ENCODE measurements around the gene ABCA2. TPM values are rescaled to one million over a fixed set of nuclear protein-coding genes. Genes with fewer than 3 reads are reported as not detected.

The ABCA2 gene
- total and polyA plus RNA-seq, 3 donors from 2014 or later, result 33.6 to 65.5 (median 56.0) TPM

- 10 to 23% methylated on average over 5 to 32 of the region's 33 CpGs for WGBS, 2 donors
- Histone ChIP-seq H3K4me3 (peak overlapping the region; percentile 6 to 12), H3K27ac (peak overlapping the region in 1 of 2 donors; percentile 36), H3K9me3 (no peaks in the 10 kb centered on the region), H3K36me3 (ENCODE audit: low read depth, missing control alignments) (no peaks in the 10 kb centered on the region), H3K27me3 (no peaks in the 10 kb centered on the region), H3K4me1 (peaks cover 27% of the 10 kb centered on the region)
- TF ChIP-seq CTCF (IDR thresholded peaks at IDR 0.05) (no peak), POLR2A (IDR thresholded peaks at IDR 0.05) (no peak)
- intact Hi-C loops (cut with DNase I; ENCODE audit: low total_unique reads), result no loop called here
- DNase-seq, result no peak
Observed at GRCh38 chr9:136985853-136986252, 42.2 kb downstream of the ABCA2 start.

- intact Hi-C loops (cut with DNase I; ENCODE audit: low total_unique reads), result no loop called here
- TF ChIP-seq CTCF (IDR thresholded peaks at IDR 0.05), result no peak
- no peak for TF ChIP-seq POLR2A (IDR thresholded peaks at IDR 0.05)
- WGBS, 2 donors, result 0 to 7% methylated on average over 11 to 41 of the region's 48 CpGs
- Histone ChIP-seq H3K4me3 (peak overlapping the region; percentile 6 to 12), H3K27me3 (no peaks in the 10 kb centered on the region), H3K9me3 (no peaks in the 10 kb centered on the region), H3K27ac (peak overlapping the region in 1 of 2 donors; percentile 36), H3K36me3 (ENCODE audit: low read depth, missing control alignments) (no peaks in the 10 kb centered on the region), H3K4me1 (peaks cover 33% of the 10 kb centered on the region)
- DNase-seq, result no peak
Observed at GRCh38 chr9:136985027-136985602, 42.9 kb downstream of the ABCA2 start.

GRCh38 chr9:136984464-136985026 is 43.5 kb downstream of the ABCA2 start:
- intact Hi-C loops (cut with DNase I; ENCODE audit: low total_unique reads), result no loop called here
- TF ChIP-seq CTCF (IDR thresholded peaks at IDR 0.05) (no peak), POLR2A (IDR thresholded peaks at IDR 0.05) (no peak)
- no peak for DNase-seq
- no peaks in the 10 kb centered on the region for H3K9me3 ChIP-seq
- no peaks in the 10 kb centered on the region for H3K36me3 ChIP-seq (ENCODE audit: low read depth, missing control alignments)
- H3K27me3 ChIP-seq, result no peaks in the 10 kb centered on the region
- H3K27ac ChIP-seq, result peak overlapping the region in 1 of 2 donors; percentile 36
- peak overlapping the region in 1 of 2 donors; percentile 12 for H3K4me3 ChIP-seq
- H3K4me1 ChIP-seq, result peaks cover 33% of the 10 kb centered on the region
- WGBS, 2 donors, result 38 to 60% methylated on average over 10 to 29 of the region's 29 CpGs

- no peak for TF ChIP-seq POLR2A (IDR thresholded peaks at IDR 0.05)
- TF ChIP-seq CTCF (IDR thresholded peaks at IDR 0.05), result no peak
- Histone ChIP-seq H3K4me1 (peaks cover 33% of the 10 kb centered on the region), H3K9me3 (no peaks in the 10 kb centered on the region), H3K27ac (no peak overlapping the region), H3K36me3 (ENCODE audit: low read depth, missing control alignments) (no peaks in the 10 kb centered on the region), H3K4me3 (no peak overlapping the region), H3K27me3 (no peaks in the 10 kb centered on the region)
- no peak for DNase-seq
- WGBS, 2 donors, result 71 to 73% methylated on average over 10 to 11 of the region's 11 CpGs
- intact Hi-C loops (cut with DNase I; ENCODE audit: low total_unique reads), result no loop called here
Observed at GRCh38 chr9:136983656-136984314, 44.3 kb downstream of the ABCA2 start.
